Right cardiac atrium (tissue), 5 donors: Measurements from ENCODE around the gene CRLF2. TPM values are rescaled to one million over a fixed set of nuclear protein-coding genes. Genes with fewer than 3 reads are reported as not detected.
"Not testable (repeated sequence)": the region's sequence is repeated elsewhere in the genome, so short reads cannot be mapped to it uniquely, and the experiment has no call there.

ENCODE experiments used
- ATAC-seq, 2 donors: fragments of 200-7000 bp; cut with Tn5 transposase; one replicate each; pipeline versions ENCODE4 v1.8.0 to v1.9.1; 2020; ENCODE audit warnings: moderate library complexity in 2 of 2, mild to moderate bottlenecking in 1 of 2
- DNase-seq, 3 donors: peaks; one replicate each; pipeline ENCODE4 v3.0.0-alpha.2; 2020
- H3K27ac ChIP-seq: one replicate; pipeline ENCODE4 v1.5.1; 2013; ENCODE audit warnings: mild to moderate bottlenecking, low read length, control low read depth, moderate library complexity
- H3K27me3 ChIP-seq: one replicate; pipeline ENCODE4 v1.6.1; 2013; ENCODE audit not compliant: control insufficient read depth, insufficient read depth
- H3K4me1 ChIP-seq: one replicate; pipeline ENCODE4 v1.6.1; 2013; ENCODE audit warnings: low read length; ENCODE audit not compliant: control insufficient read depth, insufficient read depth
- H3K4me3 ChIP-seq: one replicate; pipeline ENCODE4 v1.5.1; 2013; ENCODE audit warnings: low read length, control low read depth
- H3K9me3 ChIP-seq: one replicate; pipeline ENCODE4 v1.6.1; 2013; ENCODE audit warnings: low read length; ENCODE audit not compliant: control insufficient read depth
- WGBS: extraction: QIAGEN DNeasy Blood & Tissue Kit; methylation state at CpG from one replicate; pipeline ENCODE4 v1.1.7; 2013; 5-methylcytosine and 5-hydroxymethylcytosine counted together
- intact Hi-C, 4 donors: fragments of 100-400 bp; cut with DNase I; formaldehyde crosslinking; loops; one replicate each; pipeline versions ENCODE4 v1.11.0 to v1.14.0; 2022 to 2023
- polyA plus RNA-seq: library from polyadenylated mRNA; stranded (reverse); fragments of 200-250 nt; gene quantifications from one replicate; pipeline ENCODE4 v1.2.3, GENCODE V29; 2013
- total RNA-seq, 4 donors: library from RNA; stranded (reverse); fragmentation: NEBNext Ultra II Directional; extraction: Animal tissue kit (Norgen Biotek cat#: 25700); gene quantifications; one replicate each; pipeline ENCODE4 v1.2.1, GENCODE V29; 2021
- donor health status: healthy with polysubstance abuse.
- donor health status: DM: no; HTN: yes; CAD: no.
- donor health status: DM: no; HTN: no; CAD: no.
- donor health status: DM: no; HTN: yes; CAD: no; lungs with severe emphysema.
- donor health status: DM: yes; HTN: yes; CAD: no.

CRLF2 gene
- total and polyA plus RNA-seq, 5 donors = not detected

DNA sequence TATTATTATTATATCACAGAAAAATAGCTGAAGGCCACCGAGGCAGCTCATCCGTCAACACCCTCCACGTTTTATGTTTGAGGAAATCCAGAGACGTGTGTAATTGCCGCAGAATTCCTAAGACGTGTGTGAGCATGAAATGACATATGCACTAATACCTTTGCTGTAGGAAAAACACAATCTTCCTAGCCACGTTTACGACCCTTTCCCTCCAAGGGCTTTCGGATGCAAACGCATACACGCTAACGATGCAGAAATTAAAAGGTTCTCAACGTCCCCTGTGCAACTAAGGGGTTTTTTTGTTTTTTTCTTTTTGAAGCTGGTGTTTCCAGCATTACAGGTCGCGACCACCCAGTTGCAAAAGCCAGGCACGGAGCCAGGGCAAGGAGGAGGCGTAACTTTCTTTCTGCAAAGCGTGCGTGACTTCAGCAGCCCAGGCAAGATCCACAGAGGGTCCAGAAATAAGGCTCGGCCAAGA is 33.8 kb downstream of the CRLF2 start:
- Histone ChIP-seq H3K9me3 (no peaks in the 10 kb centered on the region), H3K4me1 (no peaks in the 10 kb centered on the region), H3K4me3 (no peak overlapping the region), H3K27me3 (no peaks in the 10 kb centered on the region), H3K27ac (no peak overlapping the region)
- WGBS = 27% methylated on average over 20 of the region's 20 CpGs
- DNase-seq = no peak
- no peak for ATAC-seq
- intact Hi-C loops = no loop called here

DNA sequence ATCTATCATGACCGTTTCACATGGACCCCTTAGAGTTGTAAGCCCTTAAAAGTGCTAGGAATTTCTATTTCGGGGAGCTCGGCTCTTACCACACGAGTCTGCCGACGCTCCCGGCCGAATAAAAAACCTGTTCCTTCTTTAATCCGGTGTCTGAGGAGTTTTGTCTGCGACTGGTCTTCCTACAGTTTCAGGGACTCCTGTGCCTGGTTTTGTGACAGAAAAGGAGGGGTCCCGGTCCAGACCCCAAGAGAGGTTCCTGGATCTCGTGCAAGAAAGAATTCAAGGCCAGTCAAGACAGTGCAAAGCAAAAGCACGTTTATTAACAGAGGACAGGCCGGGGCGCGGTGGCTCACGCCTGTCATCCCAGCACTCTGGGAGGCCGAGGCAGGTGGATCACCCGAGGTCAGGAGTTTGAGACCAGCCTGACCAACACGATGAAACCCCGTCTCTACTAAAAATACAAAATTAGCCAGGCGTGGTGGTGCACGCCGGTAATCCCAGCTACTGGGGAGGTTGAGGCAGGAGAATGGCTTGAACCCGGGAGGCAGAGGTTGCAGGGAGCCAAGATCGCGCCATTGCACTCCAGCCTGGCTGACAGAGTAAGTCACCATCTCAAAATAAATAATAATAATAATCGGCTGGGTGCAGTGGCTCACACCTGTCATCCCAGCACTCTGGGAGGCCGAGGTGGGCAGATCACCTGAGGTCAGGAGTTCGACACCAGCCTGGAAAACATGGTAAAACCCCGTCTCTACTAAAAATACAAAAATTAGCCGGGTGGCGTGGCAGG is 35.7 kb downstream of the CRLF2 start:
- DNase-seq, H3K4me1 ChIP-seq, H3K9me3 ChIP-seq, intact Hi-C loops, ATAC-seq, H3K27me3 ChIP-seq, H3K27ac ChIP-seq, H3K4me3 ChIP-seq: not testable (repeated sequence)
- 86% methylated on average over 33 of the region's 33 CpGs for WGBS

DNA sequence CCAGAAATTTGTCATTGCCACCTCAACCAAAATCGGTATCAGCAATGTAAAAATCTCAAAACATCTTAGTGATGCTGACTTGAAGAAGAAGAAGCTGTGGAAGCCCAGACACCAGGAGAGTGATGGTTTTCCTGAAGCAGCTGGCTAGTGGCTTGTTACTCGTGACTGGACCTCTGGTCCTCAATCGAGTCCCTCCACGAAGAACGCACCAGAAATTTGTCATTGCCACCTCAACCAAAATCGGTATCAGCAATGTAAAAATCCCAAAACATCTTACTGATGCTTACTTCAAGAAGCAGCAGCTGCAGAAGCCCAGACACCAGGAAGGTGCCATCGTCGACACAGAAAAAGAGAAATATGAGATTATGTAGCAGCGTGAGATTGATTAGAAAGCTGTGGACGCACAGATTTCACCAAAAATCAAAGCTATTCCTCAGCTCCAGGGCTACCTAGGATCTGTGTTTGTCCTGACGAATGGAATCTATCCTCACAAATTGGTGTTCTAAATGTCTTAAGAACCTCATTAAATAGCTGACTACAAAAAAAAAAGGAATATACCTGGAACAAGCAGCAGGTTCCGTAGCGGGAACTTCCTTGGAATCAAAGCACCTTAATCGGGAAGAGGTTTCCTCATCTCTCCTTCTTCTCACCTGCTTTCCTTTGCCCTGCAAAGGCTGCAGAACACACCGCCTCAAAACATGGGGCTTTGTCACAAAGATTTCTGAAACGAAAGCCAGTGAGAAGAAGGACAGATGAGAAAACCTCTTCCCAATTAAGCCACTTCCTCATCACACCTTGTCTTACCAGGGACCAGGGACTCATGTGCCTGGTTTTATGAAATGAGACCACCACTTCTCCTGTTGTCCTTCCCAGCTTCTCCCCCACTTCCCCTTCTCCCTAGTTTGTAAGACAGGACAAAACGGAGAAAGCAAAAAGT is 37.6 kb downstream of the CRLF2 start:
- H3K4me3 ChIP-seq, H3K27ac ChIP-seq, DNase-seq, H3K4me1 ChIP-seq, H3K27me3 ChIP-seq, intact Hi-C loops, ATAC-seq, H3K9me3 ChIP-seq: not testable (repeated sequence)
- 88% methylated on average over 14 of the region's 17 CpGs for WGBS

DNA sequence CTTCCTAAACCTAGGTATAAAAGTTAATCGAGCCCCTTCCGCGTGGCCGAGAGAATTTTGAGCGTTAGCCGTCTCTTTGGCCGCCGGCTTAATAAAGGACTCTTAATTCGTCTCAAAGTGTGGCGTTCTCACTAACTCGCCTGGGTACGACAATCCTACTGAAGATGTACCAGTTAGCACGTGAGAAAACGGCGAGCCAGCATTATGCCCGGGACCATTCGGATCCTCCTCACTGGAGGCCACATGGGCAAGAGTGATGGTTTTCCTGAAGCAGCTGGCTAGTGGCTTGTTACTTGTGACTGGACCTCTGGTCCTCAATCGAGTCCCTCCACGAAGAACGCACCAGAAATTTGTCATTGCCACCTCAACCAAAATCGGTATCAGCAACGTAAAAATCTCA is 39.0 kb downstream of the CRLF2 start:
- DNase-seq, H3K4me1 ChIP-seq, ATAC-seq, intact Hi-C loops, H3K27me3 ChIP-seq, H3K27ac ChIP-seq, H3K4me3 ChIP-seq, H3K9me3 ChIP-seq: not testable (repeated sequence)
- WGBS = 63% methylated on average over 20 of the region's 22 CpGs

DNA sequence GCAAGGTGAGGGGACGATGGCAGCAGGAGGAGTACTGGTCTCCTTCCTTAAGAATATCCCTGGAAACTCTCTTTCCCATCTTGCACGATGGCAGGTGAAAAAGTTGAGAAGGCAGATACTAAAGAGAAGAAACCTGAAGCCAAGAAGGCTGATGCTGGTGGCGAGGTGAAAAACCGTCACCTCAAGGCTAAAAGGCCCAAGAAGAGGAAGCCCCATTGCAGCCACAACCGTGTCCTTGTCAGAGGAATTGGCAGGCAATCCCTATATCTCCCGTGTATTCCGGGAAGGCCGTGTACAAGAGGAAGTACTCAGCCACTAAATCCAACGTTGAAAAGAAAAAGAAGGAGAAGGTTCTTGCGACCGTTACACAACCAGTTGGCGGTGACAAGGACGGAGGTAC is 40.0 kb downstream of the CRLF2 start:
- no peaks in the 10 kb centered on the region for H3K4me1 ChIP-seq
- no peaks in the 10 kb centered on the region for H3K9me3 ChIP-seq
- H3K4me3 ChIP-seq = no peak overlapping the region
- DNase-seq = no peak
- H3K27me3 ChIP-seq = no peaks in the 10 kb centered on the region
- intact Hi-C loops = no loop called here
- WGBS = 26% methylated on average over 13 of the region's 13 CpGs
- no peak overlapping the region for H3K27ac ChIP-seq
- no peak for ATAC-seq

DNA sequence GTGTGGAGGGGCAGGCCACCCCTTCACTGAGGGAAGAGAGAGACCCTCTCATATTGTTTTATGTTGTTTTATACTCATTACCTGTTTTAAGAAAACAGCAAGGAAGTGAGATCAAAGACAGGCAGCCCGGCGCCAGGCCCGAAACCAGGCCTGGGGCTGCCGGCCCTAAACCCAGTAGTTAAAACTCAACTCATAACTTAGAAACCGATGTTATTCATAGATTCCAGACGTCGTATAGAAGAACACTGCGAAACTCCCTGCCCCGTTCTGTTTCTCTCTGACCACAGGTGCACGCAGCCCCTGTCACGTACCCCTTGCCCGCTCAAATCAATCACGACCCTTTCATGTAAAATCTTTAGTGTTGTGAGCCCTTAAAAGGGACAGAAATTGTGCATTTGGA is 40.5 kb downstream of the CRLF2 start:
- ATAC-seq, H3K9me3 ChIP-seq, DNase-seq, H3K4me3 ChIP-seq, H3K27me3 ChIP-seq, H3K4me1 ChIP-seq, H3K27ac ChIP-seq, intact Hi-C loops: not testable (repeated sequence)
- WGBS = 80% methylated on average over 13 of the region's 13 CpGs

DNA sequence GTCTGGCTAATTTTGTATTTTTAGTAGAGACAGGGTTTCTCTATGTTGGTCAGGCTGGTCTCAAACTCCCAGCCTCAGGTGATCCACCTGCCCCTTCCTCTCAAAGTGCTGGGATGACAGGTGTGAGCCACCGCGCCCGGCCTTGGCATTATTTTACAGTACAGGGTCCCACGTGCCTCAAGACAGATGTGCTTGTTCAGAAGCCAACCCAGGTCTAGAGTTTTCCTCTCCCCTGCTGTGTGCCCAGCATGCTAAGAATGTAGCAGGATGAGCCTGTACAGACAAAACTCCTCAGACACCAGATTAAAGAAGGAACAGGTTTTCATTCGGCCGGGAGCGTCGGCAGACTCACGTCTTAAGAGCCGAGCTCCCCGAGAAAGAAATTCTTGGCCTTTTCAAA is 42.2 kb downstream of the CRLF2 start:
- ATAC-seq (no peak), DNase-seq (no peak)
- H3K9me3 ChIP-seq = no peaks in the 10 kb centered on the region
- no peak overlapping the region for H3K27ac ChIP-seq
- intact Hi-C loops = no loop called here
- WGBS = 44% methylated on average over 11 of the region's 11 CpGs
- H3K4me3 ChIP-seq = no peak overlapping the region
- H3K4me1 ChIP-seq = no peaks in the 10 kb centered on the region
- H3K27me3 ChIP-seq = no peaks in the 10 kb centered on the region

DNA sequence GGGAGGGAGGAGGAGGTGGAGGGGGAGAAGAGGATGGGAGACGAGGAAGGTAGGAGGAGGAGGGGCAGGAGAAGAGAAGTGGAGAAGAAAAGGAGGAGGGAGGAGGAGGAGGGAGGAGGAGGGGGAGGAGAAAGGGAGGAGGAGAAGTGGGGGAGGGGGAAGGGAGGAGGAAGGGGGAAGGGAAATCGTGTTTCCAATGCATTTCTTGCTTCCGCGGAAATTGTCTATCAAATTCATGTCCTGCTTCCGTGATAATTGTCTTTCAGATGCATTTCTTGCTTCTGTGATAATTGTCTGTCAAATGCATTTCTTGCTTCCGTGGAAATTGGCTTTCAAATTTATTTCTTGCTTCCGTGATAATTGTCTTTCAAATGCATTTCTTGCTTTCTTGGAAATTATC is 43.3 kb downstream of the CRLF2 start:
- Histone ChIP-seq H3K27me3 (no peaks in the 10 kb centered on the region), H3K27ac (no peak overlapping the region), H3K4me1 (no peaks in the 10 kb centered on the region), H3K4me3 (no peak overlapping the region), H3K9me3 (no peaks in the 10 kb centered on the region)
- 56% methylated on average over 7 of the region's 7 CpGs for WGBS
- ATAC-seq (no peak), DNase-seq (no peak)
- intact Hi-C loops = no loop called here

DNA sequence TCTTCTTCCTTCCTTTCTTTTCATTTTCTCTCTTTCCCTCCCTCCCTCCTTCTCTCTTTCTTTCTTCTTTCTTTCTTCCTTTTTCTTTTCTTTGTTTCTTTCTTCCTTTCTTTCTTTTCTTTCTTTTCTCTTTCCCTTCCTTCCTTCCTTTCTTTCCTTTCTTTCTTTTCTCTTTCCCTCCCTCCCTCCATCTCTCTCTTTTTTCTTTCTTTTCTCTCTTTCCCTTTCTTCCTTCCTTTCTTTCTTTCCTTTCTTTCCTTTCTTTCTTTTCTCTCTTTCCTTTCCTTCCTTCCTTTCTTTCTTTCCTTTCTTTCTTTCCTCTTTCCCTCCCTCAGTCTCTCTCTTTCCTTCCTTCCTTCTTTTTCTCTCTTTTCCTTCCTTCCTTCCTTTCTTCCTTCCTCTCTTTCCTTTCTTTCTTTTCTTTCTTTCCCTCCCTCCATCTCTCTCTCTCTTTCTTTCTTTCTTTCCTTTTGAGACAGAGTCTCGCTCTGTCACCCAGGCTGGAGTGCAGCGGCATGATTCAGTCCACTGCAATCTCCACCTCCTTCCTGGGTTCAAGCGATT is 44.4 kb downstream of the CRLF2 start:
- 95% methylated on average over 3 of the region's 3 CpGs for WGBS
- no peak overlapping the region for H3K4me3 ChIP-seq
- intact Hi-C loops = no loop called here

DNA sequence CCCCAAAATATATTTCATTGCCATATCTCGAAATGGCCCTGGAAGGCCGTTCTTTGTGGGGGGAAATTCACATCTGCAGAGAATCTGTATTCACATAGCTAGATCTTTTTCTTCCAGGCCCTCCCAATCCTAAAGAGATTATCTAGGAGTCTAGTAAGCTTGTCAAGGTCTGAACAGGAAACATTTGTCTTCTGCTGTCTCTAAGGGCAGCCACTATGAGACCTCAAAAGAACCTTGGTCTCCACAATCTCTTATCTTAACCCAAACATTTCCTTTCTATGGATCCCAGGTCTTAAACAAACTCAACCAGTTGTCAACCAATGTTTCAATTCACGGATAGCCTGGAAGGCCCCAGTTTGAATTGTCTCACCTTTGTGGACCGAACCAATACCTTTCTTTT is 45.0 kb downstream of the CRLF2 start:
- ATAC-seq = no peak
- no peak for DNase-seq
- H3K9me3 ChIP-seq = no peaks in the 10 kb centered on the region
- H3K4me1 ChIP-seq = no peaks in the 10 kb centered on the region
- H3K4me3 ChIP-seq = no peak overlapping the region
- no peaks in the 10 kb centered on the region for H3K27me3 ChIP-seq
- intact Hi-C loops = no loop called here
- 43% methylated on average over 4 of the region's 4 CpGs for WGBS
- H3K27ac ChIP-seq = no peak overlapping the region

More for the DNA sequence above, 44.4 kb downstream of the CRLF2 start:
- no peak for DNase-seq
- no peaks in the 10 kb centered on the region for H3K4me1 ChIP-seq
- no peaks in the 10 kb centered on the region for H3K27me3 ChIP-seq
- ATAC-seq = no peak
- H3K27ac ChIP-seq = no peak overlapping the region
- H3K9me3 ChIP-seq = no peaks in the 10 kb centered on the region
